ENCODE data around the gene HERC3.

HERC3 gene

DNA sequence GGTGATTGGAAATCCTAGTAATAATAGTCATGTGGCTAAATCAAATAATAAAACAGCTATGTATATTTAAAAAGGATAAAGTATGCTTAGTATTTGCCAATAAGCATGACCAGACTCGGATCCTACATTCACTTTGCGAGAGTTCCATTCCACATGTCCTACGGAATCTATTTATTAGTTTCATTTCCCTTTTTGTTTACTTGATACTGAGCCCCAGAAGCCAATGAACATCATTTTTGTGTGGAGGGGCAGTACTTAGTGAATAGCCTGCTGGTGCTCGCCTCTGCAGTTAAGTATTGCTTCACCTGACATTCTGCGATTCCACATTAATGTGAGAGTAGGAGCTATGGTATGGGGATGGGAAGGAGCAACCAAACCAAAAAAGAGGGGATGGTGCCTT, 163.9 kb downstream of the HERC3 start:
- H3K4me3 ChIP-seq (replicated peaks; ENCODE audit: insufficient read depth, low read length), result no peak overlapping the region
- DNase-seq (ENCODE audit: low read depth in 1 of 2, low spot score in 1 of 2), result no peak
- H3K27me3 ChIP-seq (ENCODE audit: insufficient read depth, poor library complexity, severe bottlenecking), result no peaks in the 10 kb centered on the region
- no peak for TF ChIP-seq POLR2AphosphoS5 (IDR thresholded peaks at IDR 0.05; ENCODE audit: low read depth)
- TF ChIP-seq, protein P1, sequence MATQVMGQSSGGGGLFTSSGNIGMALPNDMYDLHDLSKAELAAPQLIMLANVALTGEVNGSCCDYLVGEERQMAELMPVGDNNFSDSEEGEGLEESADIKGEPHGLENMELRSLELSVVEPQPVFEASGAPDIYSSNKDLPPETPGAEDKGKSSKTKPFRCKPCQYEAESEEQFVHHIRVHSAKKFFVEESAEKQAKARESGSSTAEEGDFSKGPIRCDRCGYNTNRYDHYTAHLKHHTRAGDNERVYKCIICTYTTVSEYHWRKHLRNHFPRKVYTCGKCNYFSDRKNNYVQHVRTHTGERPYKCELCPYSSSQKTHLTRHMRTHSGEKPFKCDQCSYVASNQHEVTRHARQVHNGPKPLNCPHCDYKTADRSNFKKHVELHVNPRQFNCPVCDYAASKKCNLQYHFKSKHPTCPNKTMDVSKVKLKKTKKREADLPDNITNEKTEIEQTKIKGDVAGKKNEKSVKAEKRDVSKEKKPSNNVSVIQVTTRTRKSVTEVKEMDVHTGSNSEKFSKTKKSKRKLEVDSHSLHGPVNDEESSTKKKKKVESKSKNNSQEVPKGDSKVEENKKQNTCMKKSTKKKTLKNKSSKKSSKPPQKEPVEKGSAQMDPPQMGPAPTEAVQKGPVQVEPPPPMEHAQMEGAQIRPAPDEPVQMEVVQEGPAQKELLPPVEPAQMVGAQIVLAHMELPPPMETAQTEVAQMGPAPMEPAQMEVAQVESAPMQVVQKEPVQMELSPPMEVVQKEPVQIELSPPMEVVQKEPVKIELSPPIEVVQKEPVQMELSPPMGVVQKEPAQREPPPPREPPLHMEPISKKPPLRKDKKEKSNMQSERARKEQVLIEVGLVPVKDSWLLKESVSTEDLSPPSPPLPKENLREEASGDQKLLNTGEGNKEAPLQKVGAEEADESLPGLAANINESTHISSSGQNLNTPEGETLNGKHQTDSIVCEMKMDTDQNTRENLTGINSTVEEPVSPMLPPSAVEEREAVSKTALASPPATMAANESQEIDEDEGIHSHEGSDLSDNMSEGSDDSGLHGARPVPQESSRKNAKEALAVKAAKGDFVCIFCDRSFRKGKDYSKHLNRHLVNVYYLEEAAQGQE (IDR thresholded peaks at IDR 0.05; ENCODE audit: insufficient replicate concordance, low read depth), result no peak
- TF ChIP-seq GABPA (IDR thresholded peaks at IDR 0.05; ENCODE audit: low read depth), result no peak
- TF ChIP-seq SPI1 (IDR thresholded peaks at IDR 0.05; ENCODE audit: borderline replicate concordance, low read depth), result no peak
- TF ChIP-seq, protein P2, sequence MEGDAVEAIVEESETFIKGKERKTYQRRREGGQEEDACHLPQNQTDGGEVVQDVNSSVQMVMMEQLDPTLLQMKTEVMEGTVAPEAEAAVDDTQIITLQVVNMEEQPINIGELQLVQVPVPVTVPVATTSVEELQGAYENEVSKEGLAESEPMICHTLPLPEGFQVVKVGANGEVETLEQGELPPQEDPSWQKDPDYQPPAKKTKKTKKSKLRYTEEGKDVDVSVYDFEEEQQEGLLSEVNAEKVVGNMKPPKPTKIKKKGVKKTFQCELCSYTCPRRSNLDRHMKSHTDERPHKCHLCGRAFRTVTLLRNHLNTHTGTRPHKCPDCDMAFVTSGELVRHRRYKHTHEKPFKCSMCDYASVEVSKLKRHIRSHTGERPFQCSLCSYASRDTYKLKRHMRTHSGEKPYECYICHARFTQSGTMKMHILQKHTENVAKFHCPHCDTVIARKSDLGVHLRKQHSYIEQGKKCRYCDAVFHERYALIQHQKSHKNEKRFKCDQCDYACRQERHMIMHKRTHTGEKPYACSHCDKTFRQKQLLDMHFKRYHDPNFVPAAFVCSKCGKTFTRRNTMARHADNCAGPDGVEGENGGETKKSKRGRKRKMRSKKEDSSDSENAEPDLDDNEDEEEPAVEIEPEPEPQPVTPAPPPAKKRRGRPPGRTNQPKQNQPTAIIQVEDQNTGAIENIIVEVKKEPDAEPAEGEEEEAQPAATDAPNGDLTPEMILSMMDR (IDR thresholded peaks at IDR 0.05; ENCODE audit: insufficient read depth, low read length), result no peak
- H3K27ac ChIP-seq (replicated peaks), result no peak overlapping the region

DNA sequence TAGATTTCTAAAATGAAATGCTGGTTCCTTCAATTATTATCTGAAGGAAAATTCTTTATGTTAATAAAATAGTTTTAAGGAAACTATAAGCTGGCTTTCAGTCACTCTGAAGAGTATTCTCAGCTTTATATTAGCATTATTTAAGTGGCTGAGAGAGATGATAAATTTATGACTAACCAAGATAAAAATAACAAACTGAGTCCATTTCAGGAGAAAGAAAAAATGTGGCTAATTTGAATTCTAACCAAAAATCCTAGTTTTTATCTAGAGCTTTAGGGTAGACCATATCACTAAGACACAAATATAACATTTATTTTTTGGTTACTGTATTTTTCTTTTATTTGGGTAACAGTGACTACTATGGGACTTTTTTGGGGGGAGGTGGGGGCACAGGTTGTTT, 164.8 kb downstream of the HERC3 start:
- no peak for DNase-seq (ENCODE audit: low read depth in 1 of 2, low spot score in 1 of 2)
- H3K27me3 ChIP-seq (ENCODE audit: insufficient read depth, poor library complexity, severe bottlenecking), result no peaks in the 10 kb centered on the region
- no peak overlapping the region for H3K4me3 ChIP-seq (replicated peaks; ENCODE audit: insufficient read depth, low read length)
- TF ChIP-seq, protein P2 (IDR thresholded peaks at IDR 0.05; ENCODE audit: insufficient read depth, low read length), result no peak
- TF ChIP-seq POLR2AphosphoS5 (IDR thresholded peaks at IDR 0.05; ENCODE audit: low read depth), result no peak
- no peak for TF ChIP-seq SPI1 (IDR thresholded peaks at IDR 0.05; ENCODE audit: borderline replicate concordance, low read depth)
- TF ChIP-seq, protein P1 (IDR thresholded peaks at IDR 0.05; ENCODE audit: insufficient replicate concordance, low read depth), result no peak
- TF ChIP-seq GABPA (IDR thresholded peaks at IDR 0.05; ENCODE audit: low read depth), result no peak
- no peak overlapping the region for H3K27ac ChIP-seq (replicated peaks)

DNA sequence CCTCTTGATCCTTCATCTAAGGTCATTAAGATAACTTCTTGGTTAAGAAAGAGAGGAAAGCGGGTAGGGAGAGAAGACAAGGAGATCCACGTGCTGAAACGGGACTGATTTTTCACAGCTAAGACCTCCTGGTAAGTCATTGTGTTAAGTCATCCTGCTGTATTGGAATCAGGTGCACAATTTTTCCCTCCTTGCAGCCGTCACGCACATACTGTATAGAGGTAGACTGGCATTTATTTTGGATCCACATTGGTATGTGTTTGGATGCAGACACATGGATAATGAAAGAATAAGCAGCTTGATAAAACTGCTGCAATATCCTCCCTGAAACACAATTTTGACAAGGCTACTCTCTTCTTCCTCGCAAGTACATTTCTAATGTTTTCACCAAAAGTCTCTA, 165.5 kb downstream of the HERC3 start:
- H3K27ac ChIP-seq (replicated peaks), result no peak overlapping the region

More for the DNA sequence above, 165.5 kb downstream of the HERC3 start:
- DNase-seq (ENCODE audit: low read depth in 1 of 2, low spot score in 1 of 2), result no peak
- TF ChIP-seq GABPA (IDR thresholded peaks at IDR 0.05; ENCODE audit: low read depth) (no peak), POLR2AphosphoS5 (IDR thresholded peaks at IDR 0.05; ENCODE audit: low read depth) (no peak), SPI1 (IDR thresholded peaks at IDR 0.05; ENCODE audit: borderline replicate concordance, low read depth) (no peak)
- TF ChIP-seq, protein P1 (IDR thresholded peaks at IDR 0.05; ENCODE audit: insufficient replicate concordance, low read depth), result no peak
- TF ChIP-seq, protein P2 (IDR thresholded peaks at IDR 0.05; ENCODE audit: insufficient read depth, low read length), result no peak
- Histone ChIP-seq H3K4me3 (replicated peaks; ENCODE audit: insufficient read depth, low read length) (no peak overlapping the region), H3K27me3 (ENCODE audit: insufficient read depth, poor library complexity, severe bottlenecking) (no peaks in the 10 kb centered on the region)

Measured in HL-60 (cell line).